Stimulated activated CD4-positive, alpha-beta T cell treated with anti-CD3 and anti-CD28 coated beads, Interleukin-15, amount 100 ng/mL, for 1 hour (primary cell): Measurements from ENCODE around the gene ABHD2.

Source experiments
- DNase-seq, 2 donors: peaks; one replicate each; pipeline ENCODE4 v3.0.0-alpha.2; 2020; ENCODE audit warnings: low read depth in 1 of 2, low spot score in 1 of 2

Gene ABHD2

GRCh38 chr15:89098281-89098680 lies 10.0 kb downstream of the ABHD2 start:
- no peak for DNase-seq

DNA sequence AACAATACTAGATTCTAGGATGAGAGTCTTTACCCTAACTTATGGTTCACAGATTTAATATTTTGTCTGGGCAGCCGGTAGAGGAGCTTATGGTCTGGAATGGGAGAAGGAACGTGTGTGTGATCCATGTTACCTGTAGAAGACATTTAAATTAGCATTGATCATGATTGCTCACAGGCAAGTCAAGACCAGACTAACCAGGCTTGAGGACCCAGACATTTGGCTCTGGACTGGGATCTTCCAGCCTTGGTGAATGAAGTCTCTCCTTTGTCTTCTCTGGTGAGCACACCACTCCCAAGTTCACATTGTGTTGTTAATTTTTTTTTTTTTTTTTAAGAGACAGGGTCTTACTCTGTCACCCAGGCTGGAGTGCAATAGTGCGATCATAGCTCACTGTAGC lies 11.7 kb downstream of the ABHD2 start:
- DNase-seq, result no peak

- no peak for DNase-seq
These were observed 13.3 kb downstream of the ABHD2 start for GRCh38 chr15:89101302-89102193.

GRCh38 chr15:89103481-89104171 lies 15.4 kb downstream of the ABHD2 start:
- DNase-seq, result no peak

DNA sequence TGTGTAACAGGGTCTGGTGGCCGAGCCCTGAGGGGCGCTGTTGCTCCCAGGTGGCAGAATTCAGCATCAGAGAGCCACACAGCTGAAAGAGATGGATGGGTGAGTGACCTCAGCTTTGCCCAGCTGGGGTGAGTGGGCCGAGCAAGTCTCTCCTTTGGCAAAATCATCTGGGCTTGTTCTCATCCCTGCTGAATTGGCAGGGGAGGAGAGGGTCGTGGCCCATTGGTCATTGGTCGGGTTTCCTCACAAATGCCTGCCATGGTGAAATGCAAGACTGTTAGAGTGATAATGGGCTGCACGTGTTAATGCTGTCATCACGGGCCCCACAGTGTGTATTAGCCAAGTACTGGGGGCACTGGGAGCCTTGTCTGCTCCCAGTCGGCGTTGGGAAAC lies 15.9 kb downstream of the ABHD2 start:
- no peak for DNase-seq

GRCh38 chr15:89105147-89105546 lies 16.9 kb downstream of the ABHD2 start:
- DNase-seq, result no peak

DNA sequence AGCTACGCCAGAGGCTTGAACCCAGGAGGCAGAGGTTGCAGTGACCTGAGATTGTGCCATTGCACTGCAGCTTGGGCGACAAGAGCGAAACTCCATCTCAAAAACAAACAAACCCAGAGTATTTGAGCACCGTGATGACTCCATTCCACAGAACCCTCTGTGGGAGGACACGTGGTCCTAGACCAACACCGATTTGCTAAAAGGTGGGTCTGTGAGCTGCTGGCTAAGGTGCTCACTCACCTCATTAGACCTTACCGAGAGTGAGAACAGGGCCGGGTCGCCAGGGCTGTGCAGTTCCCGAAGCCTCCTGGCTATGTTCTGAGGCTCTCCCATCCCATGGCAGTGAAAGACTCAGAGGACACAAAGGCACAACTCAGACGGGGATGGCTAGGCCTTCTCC lies 17.9 kb downstream of the ABHD2 start:
- no peak for DNase-seq

GRCh38 chr15:89107984-89108383 lies 19.7 kb downstream of the ABHD2 start:
- no peak for DNase-seq

GRCh38 chr15:89108835-89109234 lies 20.6 kb downstream of the ABHD2 start:
- no peak for DNase-seq

GRCh38 chr15:89109238-89109637 lies 21.0 kb downstream of the ABHD2 start:
- DNase-seq, result no peak

DNA sequence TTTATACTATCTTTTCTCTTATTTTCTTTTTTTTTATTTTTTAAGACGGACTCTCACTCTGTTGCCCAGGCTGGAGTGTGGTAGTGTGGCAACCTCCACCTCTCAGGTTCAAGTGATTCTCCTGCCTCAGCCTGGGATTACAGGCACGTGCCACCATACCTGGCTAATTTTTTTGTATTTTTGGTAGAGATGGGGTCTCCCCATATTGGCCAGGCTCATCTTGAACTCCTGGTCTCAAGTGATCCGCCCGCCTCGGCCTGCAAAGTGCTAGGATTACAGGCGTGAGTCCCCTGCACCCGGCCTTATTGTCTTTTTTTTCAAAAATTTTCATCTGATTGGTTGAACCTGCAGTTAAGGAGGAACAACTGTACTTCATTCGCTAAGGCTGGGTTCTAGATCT lies 21.8 kb downstream of the ABHD2 start:
- DNase-seq, result no peak

DNA sequence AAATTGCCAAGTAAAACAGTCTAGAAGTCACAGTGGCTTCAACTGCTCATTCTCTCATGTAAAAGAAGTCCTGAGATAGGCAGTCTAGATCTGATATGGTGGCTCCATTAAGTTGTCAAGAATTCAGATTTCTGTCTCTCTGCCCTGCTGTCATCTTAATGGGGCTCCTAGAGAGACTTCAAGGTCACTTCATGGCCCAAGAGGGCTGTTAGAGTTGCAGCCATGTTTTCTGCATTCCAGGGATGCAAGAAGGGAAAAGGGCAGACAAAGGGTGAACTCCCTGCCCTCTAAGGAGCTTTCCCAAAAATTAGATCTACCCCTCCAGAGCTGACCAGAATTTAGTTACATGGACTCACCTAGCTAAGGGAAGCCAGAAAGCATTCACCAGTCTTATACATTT lies 23.1 kb downstream of the ABHD2 start:
- DNase-seq, result no peak

DNA sequence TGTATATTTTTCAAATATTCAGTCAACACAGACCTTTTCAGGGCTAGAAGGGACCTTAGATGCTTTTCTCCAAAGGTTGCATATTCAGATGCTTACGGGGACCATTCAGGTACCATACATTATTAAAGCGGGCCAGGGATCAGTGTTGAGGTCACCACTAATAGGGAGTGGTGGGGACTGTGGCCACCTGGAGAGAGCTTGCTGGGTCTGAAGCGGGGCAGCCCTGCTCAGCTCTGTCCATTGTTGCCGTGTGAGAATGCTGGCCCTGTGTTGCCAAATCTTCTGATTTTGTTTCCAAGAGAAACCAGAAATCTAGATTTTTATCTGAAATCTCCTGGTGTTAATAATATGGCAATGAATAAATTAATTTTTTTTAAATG lies 23.7 kb downstream of the ABHD2 start:
- no peak for DNase-seq

DNA sequence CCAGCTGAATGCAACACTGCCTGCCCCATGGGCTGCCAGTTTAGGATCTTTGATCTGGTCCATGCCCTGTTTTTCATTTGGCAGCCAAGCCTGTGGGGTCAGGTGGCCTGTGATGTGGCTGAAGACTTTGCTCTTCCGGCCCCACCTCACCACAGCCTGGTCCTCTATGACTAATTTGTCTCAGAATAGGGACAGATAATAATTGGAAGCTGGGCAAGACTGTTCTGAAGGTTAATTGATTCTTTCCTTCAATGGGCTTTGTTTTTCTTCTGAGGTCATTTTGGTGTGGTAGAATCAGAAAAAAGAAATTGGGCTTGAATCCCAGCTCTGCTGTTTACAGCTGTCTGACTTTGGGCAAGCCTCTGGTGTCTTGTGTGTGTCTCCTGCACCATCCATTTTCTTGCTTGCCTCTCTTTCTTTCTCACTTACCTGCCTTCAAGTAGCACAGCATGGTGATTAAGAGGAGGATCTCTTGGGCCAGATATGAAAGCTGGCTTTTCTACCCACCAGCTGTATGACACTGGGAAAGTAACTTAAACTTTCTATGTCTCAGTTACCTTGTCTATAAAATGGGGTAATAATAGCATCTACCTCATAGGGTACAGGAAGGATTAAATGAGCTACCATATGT lies 24.2 kb downstream of the ABHD2 start:
- no peak for DNase-seq

DNA sequence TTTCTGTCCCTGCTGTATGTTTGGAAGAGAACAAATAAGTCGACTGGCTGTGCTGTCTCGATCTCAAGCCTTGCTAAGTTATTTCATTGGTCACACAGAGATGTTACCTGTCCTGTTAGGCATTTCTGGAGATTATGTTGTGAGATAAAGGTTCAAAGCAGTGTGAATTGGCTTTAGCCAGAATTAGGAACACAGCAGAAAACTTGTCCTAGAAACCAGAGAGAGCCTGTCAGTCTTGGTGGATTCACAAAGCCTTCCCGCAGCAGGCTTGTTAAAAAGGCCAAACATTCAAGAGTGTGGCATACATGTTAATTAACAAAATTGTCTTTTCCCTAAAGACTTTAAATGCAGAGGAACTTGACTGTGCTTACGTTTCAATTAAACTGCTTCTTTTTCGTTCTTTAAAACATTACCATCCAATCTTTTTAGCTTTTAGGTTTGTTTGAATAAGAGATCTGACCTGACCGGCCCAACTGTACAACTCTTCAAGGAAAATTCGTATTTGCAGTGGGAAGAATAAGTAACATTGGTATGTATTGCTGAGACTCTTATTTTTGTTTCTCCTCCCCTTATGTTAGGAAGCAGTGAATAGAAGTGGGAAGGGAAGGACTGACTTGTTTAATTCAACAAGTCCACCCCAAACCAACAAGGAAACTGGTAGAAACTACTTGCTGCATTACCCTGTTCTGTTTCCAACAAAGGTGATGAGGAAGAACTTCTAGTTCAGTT lies 25.2 kb downstream of the ABHD2 start:
- no peak for DNase-seq

DNA sequence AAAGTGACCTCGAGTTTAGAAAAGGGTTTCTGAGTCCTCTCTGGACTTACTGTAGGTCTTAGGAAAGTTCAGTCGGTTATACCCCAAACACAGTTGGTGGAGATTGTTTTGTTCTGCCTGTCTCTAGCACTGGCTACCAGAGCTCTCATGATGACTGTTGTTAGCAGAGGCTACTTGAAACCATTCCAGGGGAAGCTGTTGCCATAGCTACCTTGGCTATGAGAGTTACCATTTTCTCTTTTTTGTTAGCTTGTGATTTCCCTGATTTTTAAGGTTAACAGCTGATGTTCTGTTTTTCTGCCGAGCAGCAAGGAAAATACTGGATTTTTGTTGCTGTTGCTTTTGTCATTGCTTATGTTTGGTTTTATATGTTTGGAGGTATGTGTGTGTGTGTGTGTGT lies 26.7 kb downstream of the ABHD2 start:
- no peak for DNase-seq

- no peak for DNase-seq
These were observed 27.3 kb downstream of the ABHD2 start for GRCh38 chr15:89115547-89115946.

DNA sequence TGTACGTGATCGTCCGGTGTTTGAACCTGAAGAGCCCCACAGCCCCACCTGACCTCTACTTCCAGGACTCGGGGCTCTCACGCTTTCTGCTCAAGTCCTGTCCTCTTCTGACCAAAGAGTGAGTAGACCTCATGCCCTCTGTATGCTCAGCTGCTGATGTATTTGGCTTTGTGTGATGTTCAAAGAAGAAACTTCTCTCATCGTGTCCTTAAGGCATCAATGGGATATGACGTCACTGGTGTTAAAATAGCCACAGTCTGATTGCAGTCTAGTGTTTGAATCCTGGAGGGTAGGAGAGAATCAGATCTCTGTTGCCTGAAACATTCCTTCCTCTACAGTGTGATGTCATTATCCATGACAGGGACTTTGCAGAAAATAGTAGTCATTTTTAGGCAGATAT lies 28.1 kb downstream of the ABHD2 start:
- no peak for DNase-seq

GRCh38 chr15:89117790-89118189 lies 29.5 kb downstream of the ABHD2 start:
- no peak for DNase-seq

- DNase-seq, result no peak
These were observed 30.3 kb downstream of the ABHD2 start for GRCh38 chr15:89118481-89118989.
